ENCODE measurements around the gene MS4A4A.

DNA sequence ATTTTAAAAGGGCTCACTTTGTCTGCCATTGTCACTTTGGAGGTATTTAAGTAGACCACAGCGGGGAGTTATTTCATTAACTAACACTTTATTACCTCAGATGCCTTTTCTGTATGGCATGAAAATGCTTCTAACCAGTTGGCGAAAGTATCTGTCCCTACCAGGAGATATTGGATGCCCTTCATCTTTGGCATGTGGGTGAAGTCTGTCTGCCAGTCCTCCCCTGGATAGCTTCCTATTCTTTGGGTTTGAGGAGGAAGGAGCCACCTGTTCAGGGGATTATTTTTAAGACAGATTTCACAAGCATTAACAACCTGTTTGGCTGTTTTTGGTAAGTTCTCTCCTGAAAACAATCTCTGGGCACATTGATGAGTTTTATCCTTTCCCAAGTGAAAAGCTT is 63.7 kb downstream of the MS4A4A start:
- TF ChIP-seq, protein P1, sequence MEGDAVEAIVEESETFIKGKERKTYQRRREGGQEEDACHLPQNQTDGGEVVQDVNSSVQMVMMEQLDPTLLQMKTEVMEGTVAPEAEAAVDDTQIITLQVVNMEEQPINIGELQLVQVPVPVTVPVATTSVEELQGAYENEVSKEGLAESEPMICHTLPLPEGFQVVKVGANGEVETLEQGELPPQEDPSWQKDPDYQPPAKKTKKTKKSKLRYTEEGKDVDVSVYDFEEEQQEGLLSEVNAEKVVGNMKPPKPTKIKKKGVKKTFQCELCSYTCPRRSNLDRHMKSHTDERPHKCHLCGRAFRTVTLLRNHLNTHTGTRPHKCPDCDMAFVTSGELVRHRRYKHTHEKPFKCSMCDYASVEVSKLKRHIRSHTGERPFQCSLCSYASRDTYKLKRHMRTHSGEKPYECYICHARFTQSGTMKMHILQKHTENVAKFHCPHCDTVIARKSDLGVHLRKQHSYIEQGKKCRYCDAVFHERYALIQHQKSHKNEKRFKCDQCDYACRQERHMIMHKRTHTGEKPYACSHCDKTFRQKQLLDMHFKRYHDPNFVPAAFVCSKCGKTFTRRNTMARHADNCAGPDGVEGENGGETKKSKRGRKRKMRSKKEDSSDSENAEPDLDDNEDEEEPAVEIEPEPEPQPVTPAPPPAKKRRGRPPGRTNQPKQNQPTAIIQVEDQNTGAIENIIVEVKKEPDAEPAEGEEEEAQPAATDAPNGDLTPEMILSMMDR (IDR thresholded peaks at IDR 0.05): no peak
- TF ChIP-seq POLR2A (IDR thresholded peaks at IDR 0.05): no peak

Measured in body of pancreas (tissue), 4 donors.